WI38 (cell line): ENCODE results near the gene OTULINL.

ENCODE experiments used
- H3K4me3 ChIP-seq: 2 replicates; pipeline ENCODE4 v1.5.1; 2011; ENCODE audit warnings: low read depth, mild to moderate bottlenecking, control low read depth, low read length
- CTCF ChIP-seq: IDR thresholded peaks from 2 replicates; pipeline ENCODE4 v1.5.1; 2012; ENCODE audit warnings: low read depth, mild to moderate bottlenecking, control low read depth, low read length

The OTULINL gene

DNA sequence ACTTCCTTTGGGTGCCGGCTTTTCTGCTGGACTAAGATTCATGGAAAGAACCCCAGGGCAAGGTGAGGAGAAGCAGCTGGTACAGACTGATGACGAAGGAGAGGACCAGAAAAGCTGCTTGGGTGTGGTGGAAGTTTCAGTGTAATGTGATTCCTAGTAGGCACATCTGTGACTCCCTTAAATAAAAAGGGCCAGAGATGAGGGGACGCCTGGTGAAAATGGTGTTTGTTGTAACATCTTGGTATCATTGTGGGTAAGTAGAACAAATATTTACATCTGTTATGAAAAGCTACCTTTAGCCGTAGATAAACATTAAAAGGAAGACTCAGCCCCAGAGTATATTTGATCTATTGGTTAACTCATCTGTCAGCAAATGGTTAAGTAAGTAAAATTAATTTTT lies 33.8 kb downstream of the OTULINL start:
- H3K4me3 ChIP-seq = no peak overlapping the region
- no peak for TF ChIP-seq CTCF

DNA sequence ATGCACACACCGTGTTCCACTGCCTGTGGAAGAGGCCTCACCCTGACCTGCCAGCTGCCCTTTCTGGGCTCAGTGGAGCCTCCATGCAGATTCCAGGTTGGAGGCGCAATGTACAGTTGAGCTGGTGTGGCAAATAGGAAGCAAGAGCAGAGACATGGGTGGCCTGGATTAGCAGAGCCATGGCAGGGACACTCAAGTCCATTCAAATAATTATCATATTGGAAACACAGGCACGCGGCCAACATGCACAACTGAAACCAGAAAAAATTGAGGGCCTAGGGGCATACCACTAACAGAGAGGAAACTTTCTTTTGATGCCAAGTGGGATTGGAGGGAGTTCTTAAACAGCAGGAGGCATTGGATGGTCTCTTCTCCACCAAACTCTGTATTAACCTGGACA lies 35.8 kb downstream of the OTULINL start:
- TF ChIP-seq CTCF = no peak

GRCh38 chr5:14627270-14627669 lies 45.7 kb downstream of the OTULINL start:
- no peak overlapping the region for H3K4me3 ChIP-seq
- no peak for TF ChIP-seq CTCF

More for the DNA sequence above, 35.8 kb downstream of the OTULINL start:
- no peak overlapping the region for H3K4me3 ChIP-seq

DNA sequence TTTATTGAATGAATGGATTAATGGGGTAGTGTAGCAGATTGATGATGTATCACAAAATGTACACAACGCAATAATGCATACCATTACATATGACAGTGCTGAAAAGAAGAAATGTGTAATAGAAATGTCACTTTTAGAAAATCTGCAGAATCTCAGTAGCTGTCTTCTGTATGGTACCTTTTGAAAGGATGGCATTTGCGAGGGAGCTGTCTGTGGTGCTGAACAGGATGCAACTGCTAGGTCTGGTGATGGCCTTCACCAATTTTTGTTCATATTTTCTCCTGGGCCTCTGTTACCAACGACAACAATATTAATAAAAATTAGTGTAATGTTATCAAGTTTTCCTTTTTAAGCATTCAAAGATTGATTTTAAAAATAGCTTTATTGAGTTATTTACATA lies 46.8 kb downstream of the OTULINL start:
- TF ChIP-seq CTCF = no peak
- no peak overlapping the region for H3K4me3 ChIP-seq

- no peak overlapping the region for H3K4me3 ChIP-seq
- no peak for TF ChIP-seq CTCF
Observed at GRCh38 chr5:14630671-14631070, 49.1 kb downstream of the OTULINL start.

GRCh38 chr5:14635656-14636055 lies 54.1 kb downstream of the OTULINL start:
- no peak overlapping the region for H3K4me3 ChIP-seq
- TF ChIP-seq CTCF = no peak

DNA sequence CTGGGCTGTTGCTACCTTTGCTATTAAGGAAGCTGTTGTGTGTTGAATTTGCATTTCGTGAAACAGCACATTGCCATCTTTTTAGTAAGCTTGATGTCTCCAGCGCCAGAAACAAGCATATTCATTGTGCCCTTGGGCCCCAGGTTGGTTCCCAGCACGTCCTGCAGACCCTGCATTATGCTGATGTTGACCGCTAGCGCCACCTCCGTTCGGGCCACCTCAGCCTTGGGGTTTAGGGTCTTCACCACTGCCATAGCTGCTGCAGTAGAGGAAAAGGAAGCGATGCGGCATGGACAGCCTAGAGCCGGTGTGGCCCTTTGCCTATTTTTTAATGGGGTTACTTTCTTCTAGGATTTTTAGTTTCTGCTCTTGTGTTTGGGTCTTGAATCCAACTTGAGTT lies 59.2 kb downstream of the OTULINL start:
- no peak for TF ChIP-seq CTCF

More for the DNA sequence above, 59.2 kb downstream of the OTULINL start:
- H3K4me3 ChIP-seq = no peak overlapping the region
